Measurements from ENCODE around the gene OXA1L.

DNA sequence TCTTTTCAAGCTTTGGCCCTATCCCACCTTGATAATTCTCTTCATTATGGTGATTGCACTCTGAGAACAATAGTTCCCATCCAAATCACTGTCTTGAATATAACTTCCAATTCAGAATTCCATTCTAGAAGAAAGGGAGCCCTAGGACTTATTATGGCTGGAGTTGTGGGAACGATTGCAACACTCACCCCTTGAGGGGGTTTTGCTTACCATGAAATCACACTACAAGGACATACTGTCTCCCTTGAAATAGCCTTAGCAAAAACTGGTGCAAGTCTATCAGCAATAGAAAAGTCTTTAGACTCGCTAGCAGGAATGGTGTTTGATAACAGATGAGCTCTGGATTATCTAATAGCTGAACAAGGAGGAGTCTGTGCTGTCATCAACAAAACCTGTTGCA lies 31.4 kb upstream of the OXA1L start:
- TF ChIP-seq ELF4 (IDR thresholded peaks at IDR 0.05) (no peak), BHLHE40 (IDR thresholded peaks at IDR 0.05; ENCODE audit: borderline replicate concordance) (no peak), ARNT (IDR thresholded peaks at IDR 0.05) (no peak), FOXM1 (IDR thresholded peaks at IDR 0.05; ENCODE audit: borderline replicate concordance) (no peak)

Measured in HEK293T (cell line).